Measurements from ENCODE around the gene RBFOX1.

Gene RBFOX1

GRCh38 chr16:7615565-7615964, 282.9 kb downstream of the RBFOX1 start:
- DNase-seq, result no peak

- DNase-seq, result no peak
Observed at GRCh38 chr16:7624871-7625766, 292.5 kb downstream of the RBFOX1 start.

- no peak for DNase-seq
Observed at GRCh38 chr16:7628981-7629380, 296.3 kb downstream of the RBFOX1 start.

GRCh38 chr16:7629571-7629970, 296.9 kb downstream of the RBFOX1 start:
- no peak for DNase-seq

- no peak for DNase-seq
Observed at GRCh38 chr16:7637446-7637845, 304.8 kb downstream of the RBFOX1 start.

GRCh38 chr16:7638306-7638705, 305.7 kb downstream of the RBFOX1 start:
- no peak for DNase-seq

- DNase-seq, result no peak
Observed at GRCh38 chr16:7640334-7640733, 307.7 kb downstream of the RBFOX1 start.

- no peak for DNase-seq
Observed at GRCh38 chr16:7644176-7644575, 311.5 kb downstream of the RBFOX1 start.

GRCh38 chr16:7644811-7645210, 312.2 kb downstream of the RBFOX1 start:
- DNase-seq, result no peak

GRCh38 chr16:7646821-7647500, 314.3 kb downstream of the RBFOX1 start:
- no peak for DNase-seq

GRCh38 chr16:7650431-7650830, 317.8 kb downstream of the RBFOX1 start:
- no peak for DNase-seq

GRCh38 chr16:7651803-7652570, 319.3 kb downstream of the RBFOX1 start:
- DNase-seq, result no peak

GRCh38 chr16:7653746-7654461, 321.3 kb downstream of the RBFOX1 start:
- DNase-seq, result no peak

- no peak for DNase-seq
Observed at GRCh38 chr16:7675628-7676027, 343.0 kb downstream of the RBFOX1 start.

GRCh38 chr16:7680296-7680695, 347.7 kb downstream of the RBFOX1 start:
- DNase-seq, result no peak

- DNase-seq, result no peak
Observed at GRCh38 chr16:7688811-7689210, 356.2 kb downstream of the RBFOX1 start.

- no peak for DNase-seq
Observed at GRCh38 chr16:7689234-7689633, 356.6 kb downstream of the RBFOX1 start.

- no peak for DNase-seq
Observed at GRCh38 chr16:7691533-7691932, 358.9 kb downstream of the RBFOX1 start.

GRCh38 chr16:7703672-7704071, 371.0 kb downstream of the RBFOX1 start:
- DNase-seq, result no peak

GRCh38 chr16:7705885-7706284, 373.2 kb downstream of the RBFOX1 start:
- no peak for DNase-seq

- DNase-seq, result no peak
Observed at GRCh38 chr16:7709186-7709585, 376.5 kb downstream of the RBFOX1 start.

GRCh38 chr16:7713244-7713643, 380.6 kb downstream of the RBFOX1 start:
- DNase-seq, result no peak

- no peak for DNase-seq
Observed at GRCh38 chr16:7714775-7715174, 382.1 kb downstream of the RBFOX1 start.
